NCI-H1436 (cell line): ENCODE data around the gene GRIK3.

ENCODE experiments used
- DNase-seq: peaks from one replicate; lab custom pipeline; 2025; lab: John Stamatoyannopoulos, UW

The GRIK3 gene

GRCh38 chr1:36855699-36856494 is 178.4 kb downstream of the GRIK3 start:
- peak; percentile 90 for DNase-seq

GRCh38 chr1:36853638-36854037 is 180.7 kb downstream of the GRIK3 start:
- no peak for DNase-seq

GRCh38 chr1:36852586-36852985 is 181.7 kb downstream of the GRIK3 start:
- no peak for DNase-seq

- peak; percentile 33 for DNase-seq
These were observed 182.7 kb downstream of the GRIK3 start for GRCh38 chr1:36851595-36851994.

- peak; percentile 70 for DNase-seq
These were observed 183.2 kb downstream of the GRIK3 start for GRCh38 chr1:36851087-36851486.

GRCh38 chr1:36849956-36850355 is 184.4 kb downstream of the GRIK3 start:
- DNase-seq: no peak

GRCh38 chr1:36847761-36848160 is 186.6 kb downstream of the GRIK3 start:
- DNase-seq: no peak

- DNase-seq: no peak
These were observed 187.1 kb downstream of the GRIK3 start for GRCh38 chr1:36847186-36847585.

- no peak for DNase-seq
These were observed 188.0 kb downstream of the GRIK3 start for GRCh38 chr1:36846357-36846756.

- DNase-seq: no peak
These were observed 188.5 kb downstream of the GRIK3 start for GRCh38 chr1:36845802-36846201.

GRCh38 chr1:36844917-36845316 is 189.4 kb downstream of the GRIK3 start:
- DNase-seq: no peak

GRCh38 chr1:36843906-36844610 is 190.3 kb downstream of the GRIK3 start:
- DNase-seq: no peak

GRCh38 chr1:36843027-36843426 is 191.3 kb downstream of the GRIK3 start:
- no peak for DNase-seq

- no peak for DNase-seq
These were observed 191.9 kb downstream of the GRIK3 start for GRCh38 chr1:36842448-36842847.

- no peak for DNase-seq
These were observed 194.8 kb downstream of the GRIK3 start for GRCh38 chr1:36839485-36839884.

- no peak for DNase-seq
These were observed 195.4 kb downstream of the GRIK3 start for GRCh38 chr1:36838888-36839287.

- DNase-seq: no peak
These were observed 197.4 kb downstream of the GRIK3 start for GRCh38 chr1:36836916-36837315.

- DNase-seq: no peak
These were observed 198.0 kb downstream of the GRIK3 start for GRCh38 chr1:36836196-36836883.

- no peak for DNase-seq
These were observed 198.6 kb downstream of the GRIK3 start for GRCh38 chr1:36835696-36836095.

- no peak for DNase-seq
These were observed 199.2 kb downstream of the GRIK3 start for GRCh38 chr1:36835017-36835695.

GRCh38 chr1:36834586-36834985 is 199.7 kb downstream of the GRIK3 start:
- no peak for DNase-seq

- DNase-seq: peak; percentile 87
These were observed 203.0 kb downstream of the GRIK3 start for GRCh38 chr1:36831186-36831810.
